ENCODE data around the gene ACKR3.

GRCh38 chr2:236548179-236548921 is 21.3 kb upstream of the ACKR3 start:
- no peak for TF ChIP-seq CTCF (IDR thresholded peaks at IDR 0.05)
- no peak for TF ChIP-seq REST (IDR thresholded peaks at IDR 0.05; ENCODE audit: insufficient read depth in 1 of 2, low read depth in 2 of 2, low read length in 1 of 2)
